EH (cell line): Measurements from ENCODE around the gene C17orf50.

Experiments used
- DNase-seq: peaks from one replicate; pipeline ENCODE4 v3.0.0-alpha.2; 2015; ENCODE audit warnings: low read depth

The C17orf50 gene

GRCh38 chr17:35734396-35734795, 26.3 kb upstream of the C17orf50 start:
- no peak for DNase-seq

GRCh38 chr17:35735036-35735805, 25.5 kb upstream of the C17orf50 start:
- DNase-seq, result no peak

- no peak for DNase-seq
Observed at GRCh38 chr17:35736236-35736635, 24.5 kb upstream of the C17orf50 start.

- no peak for DNase-seq
Observed at GRCh38 chr17:35738519-35739133, 22.1 kb upstream of the C17orf50 start.

- DNase-seq, result no peak
Observed at GRCh38 chr17:35740216-35740615, 20.5 kb upstream of the C17orf50 start.

- DNase-seq, result no peak
Observed at GRCh38 chr17:35740997-35741931, 19.4 kb upstream of the C17orf50 start.

- no peak for DNase-seq
Observed at GRCh38 chr17:35742496-35742895, 18.2 kb upstream of the C17orf50 start.

- no peak for DNase-seq
Observed at GRCh38 chr17:35742896-35743477, 17.7 kb upstream of the C17orf50 start.

- peak; percentile 66 for DNase-seq
Observed at GRCh38 chr17:35743626-35744328, 16.9 kb upstream of the C17orf50 start.

GRCh38 chr17:35744830-35745229, 15.9 kb upstream of the C17orf50 start:
- no peak for DNase-seq

- no peak for DNase-seq
Observed at GRCh38 chr17:35745246-35745645, 15.4 kb upstream of the C17orf50 start.

GRCh38 chr17:35745749-35746320, 14.9 kb upstream of the C17orf50 start:
- DNase-seq, result no peak

GRCh38 chr17:35747540-35748017, 13.1 kb upstream of the C17orf50 start:
- DNase-seq, result peak; percentile 78

DNA sequence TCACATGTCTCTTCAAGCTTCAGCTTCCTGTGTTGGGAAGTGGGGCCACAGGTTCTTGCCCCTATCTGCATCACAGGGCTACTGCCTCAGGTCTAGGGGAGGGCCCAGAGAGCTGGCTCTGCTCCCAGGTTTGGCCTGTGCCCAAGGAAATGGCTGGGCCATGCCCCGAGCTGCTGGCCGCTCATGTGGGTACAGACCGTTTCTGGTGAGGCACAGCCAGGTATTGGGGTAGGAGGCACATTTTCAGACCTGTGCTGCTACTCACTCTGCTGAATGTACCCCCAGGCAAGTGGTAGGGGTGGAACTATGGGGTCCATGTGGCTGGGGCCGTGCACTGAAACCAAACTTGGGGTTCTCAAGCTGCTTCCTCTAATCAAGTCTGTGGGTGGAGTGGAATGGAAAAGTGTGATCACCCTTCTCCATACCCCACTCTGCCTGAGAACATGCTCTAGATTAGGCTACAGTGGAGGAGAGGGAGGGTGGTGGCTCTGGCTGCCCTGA, 12.3 kb upstream of the C17orf50 start:
- peak; percentile 11 for DNase-seq

DNA sequence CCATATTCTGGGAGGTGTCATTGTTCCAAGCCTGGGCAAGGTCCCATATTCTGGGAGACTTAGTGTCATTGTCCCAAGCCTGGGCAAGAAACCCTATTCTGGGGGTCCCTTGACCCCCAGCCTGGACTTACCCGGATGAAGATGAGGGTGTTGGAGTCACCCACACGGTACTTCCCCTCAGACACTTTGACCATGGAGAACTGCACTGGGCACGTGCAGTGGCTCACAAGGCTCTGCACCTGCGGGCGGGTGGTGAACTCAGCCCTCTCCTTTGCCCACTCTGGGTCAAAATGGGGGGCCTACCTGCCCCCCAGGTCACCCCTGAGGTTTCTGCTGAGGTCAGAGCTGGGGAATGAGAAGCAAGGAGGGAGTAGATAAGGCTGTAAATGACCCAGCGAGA, 11.7 kb upstream of the C17orf50 start:
- DNase-seq, result no peak

DNA sequence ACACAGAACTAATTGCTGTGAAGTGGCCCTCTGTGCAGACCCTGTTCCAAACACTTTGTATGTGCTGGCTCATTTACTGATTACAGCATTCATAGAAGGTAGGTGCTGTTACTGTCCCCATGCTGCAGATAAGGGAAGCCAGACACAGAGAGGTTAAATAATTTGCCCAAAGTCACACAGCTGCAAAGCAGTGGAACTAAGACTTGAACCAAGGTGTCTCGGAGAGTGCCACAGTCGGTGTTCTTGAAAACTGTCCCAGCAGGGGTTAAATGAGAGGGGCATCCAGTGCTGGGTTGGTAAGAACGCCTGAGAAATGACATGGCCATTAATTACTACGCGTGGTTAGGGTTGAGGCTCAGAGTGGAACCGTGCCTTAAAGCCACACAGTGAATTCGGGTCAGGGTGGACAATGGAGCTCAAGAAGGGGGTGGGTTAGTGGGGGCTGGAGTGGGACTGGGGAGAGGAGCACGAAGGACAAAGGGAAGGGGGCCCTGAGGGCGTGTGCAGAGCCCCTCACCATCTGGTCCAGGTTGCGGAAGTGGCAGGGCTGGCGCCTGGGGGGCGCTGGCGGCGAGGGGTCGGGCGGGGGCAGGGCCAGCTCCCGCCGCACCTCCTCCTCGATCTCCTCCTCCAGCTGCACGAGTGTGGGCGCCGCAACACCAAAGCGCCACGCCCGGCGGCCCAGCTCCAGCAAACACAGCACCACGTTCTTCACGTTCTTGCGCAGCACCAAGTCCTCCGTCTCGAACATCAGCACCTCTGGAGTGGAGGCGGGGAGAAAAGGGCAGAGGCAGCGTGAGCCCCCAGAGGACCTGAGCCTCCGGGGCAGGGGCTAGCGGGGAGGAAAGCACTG, 10.9 kb upstream of the C17orf50 start:
- peak; percentile 35 for DNase-seq

GRCh38 chr17:35750526-35751395, 9.9 kb upstream of the C17orf50 start:
- no peak for DNase-seq

GRCh38 chr17:35751541-35751940, 9.1 kb upstream of the C17orf50 start:
- peak; percentile 44 for DNase-seq

DNA sequence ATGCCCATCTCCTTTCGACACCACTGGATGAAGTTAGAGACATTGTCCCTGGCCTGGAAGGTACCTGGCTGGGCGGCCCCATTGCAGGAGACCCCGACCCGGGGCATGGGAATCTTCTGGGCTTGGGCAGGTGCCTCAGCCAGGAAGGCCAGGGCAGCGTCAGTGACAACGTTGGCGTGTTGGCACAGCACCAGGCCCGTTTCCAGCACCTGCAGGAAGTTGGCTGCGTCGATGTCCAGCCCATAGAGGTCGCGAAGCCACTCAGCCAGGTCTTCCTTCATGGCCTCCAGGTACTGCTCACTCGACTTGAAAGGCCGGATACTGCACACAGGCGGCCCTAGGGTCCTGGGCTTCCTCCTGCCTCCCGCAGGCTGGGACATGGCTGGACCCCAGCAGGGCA, 8.2 kb upstream of the C17orf50 start:
- DNase-seq, result no peak
